HG03378 (cell line): ENCODE measurements around the gene CTAG2.
"Not testable (repeated sequence)": the region's sequence is repeated elsewhere in the genome, so short reads cannot be mapped to it uniquely, and the experiment has no call there.

ENCODE experiments used
- ATAC-seq: cut with Tn5 transposase; IDR thresholded peaks from one replicate; pipeline ENCODE4 v1.9.1; 2021; ENCODE audit warnings: mild to moderate bottlenecking, moderate library complexity; ENCODE audit not compliant: unreplicated experiment

CTAG2 gene

GRCh38 chrX:154653413-154653812 lies at the start of gene CTAG2:
Gene CTAG2, minus strand, starts transcription at chrX:154653579. Its CDS starts 64 bp downstream, at chrX:154653515.
- not testable (repeated sequence) for ATAC-seq

- ATAC-seq = no peak
These were observed 45.4 kb upstream of the CTAG2 start for GRCh38 chrX:154698630-154699248.

GRCh38 chrX:154696676-154697045 lies 43.3 kb upstream of the CTAG2 start:
- ATAC-seq = no peak

GRCh38 chrX:154695911-154696675 lies 42.7 kb upstream of the CTAG2 start:
- no peak for ATAC-seq

DNA sequence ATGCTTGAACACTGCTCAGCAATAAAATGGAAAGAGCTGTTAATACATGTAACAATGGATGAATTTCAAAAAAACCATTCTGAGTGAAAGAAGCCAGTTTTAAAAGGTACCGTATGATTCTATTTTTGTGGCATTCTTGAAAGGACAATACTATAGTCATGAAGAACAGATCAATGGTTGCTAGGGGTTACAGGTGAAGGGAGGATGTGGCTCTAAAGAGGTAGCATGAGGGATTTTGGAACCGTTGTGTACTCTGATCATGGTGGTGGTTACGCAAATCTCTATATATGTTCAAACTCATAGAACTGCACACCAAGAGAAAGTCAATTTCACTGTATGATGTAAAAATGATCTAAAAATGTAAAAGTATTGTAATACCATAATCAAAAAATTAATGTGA lies 40.0 kb upstream of the CTAG2 start:
- ATAC-seq = no peak

GRCh38 chrX:154690438-154690837 lies 37.1 kb upstream of the CTAG2 start:
- not testable (repeated sequence) for ATAC-seq

- ATAC-seq = not testable (repeated sequence)
These were observed 18.7 kb upstream of the CTAG2 start for GRCh38 chrX:154672084-154672483.

GRCh38 chrX:154670848-154671247 lies 17.5 kb upstream of the CTAG2 start:
- ATAC-seq = not testable (repeated sequence)

DNA sequence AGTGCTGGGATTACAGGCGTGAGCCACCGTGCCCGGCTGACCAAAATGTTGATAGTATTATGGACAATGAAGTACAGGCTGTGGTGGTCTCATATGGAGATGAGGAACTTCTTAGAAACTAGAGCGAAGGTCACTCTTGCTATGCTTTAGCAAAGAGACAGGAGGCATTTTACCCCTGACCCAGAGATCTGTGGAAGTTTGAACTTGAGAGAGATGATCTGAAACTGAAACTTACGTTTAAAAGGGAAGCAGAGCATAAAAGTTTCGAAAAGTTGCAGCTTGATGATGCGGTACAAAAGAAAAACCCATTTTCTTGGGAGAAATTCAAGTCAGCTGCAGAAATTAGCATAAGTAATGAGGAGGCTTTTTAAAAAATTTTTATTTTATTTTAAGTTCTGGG lies 8.5 kb upstream of the CTAG2 start:
- no peak for ATAC-seq

DNA sequence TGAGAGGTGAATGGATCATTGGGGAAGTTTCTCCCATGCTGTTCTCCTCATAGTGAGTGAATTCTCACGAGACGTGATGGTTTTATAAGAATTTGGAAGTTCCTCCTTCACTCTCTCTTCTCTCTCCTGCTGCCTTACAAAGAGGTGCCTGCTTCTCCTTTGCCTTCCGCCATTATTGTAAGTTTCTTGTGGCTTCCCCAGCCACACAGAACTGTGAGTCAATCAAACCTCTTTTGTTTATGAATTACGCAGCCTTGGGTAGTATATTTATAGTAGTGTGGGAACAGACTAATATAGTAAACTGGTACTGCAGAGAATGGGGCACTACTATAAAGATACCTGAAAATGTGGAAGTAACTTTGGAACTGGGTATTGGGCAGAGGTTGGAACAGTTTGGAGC lies 7.8 kb upstream of the CTAG2 start:
- no peak for ATAC-seq

DNA sequence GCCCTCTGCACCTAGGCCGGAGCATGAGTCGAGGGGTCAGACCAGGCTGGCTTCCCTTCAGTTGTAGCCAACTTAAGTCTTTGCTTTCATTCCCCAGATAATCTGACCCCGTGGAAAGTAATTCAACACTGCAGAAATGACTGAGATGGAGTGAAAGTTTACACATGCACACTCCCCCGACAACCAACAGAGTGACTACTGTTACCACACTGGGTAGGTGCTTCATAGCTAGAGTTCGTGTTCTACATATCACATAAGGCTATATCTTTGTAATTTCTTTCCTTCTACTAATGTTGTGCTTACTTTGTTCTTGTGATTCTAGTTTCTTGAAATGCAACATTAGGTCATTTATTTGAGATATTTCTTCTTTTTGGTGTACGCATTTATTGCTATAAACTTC lies 7.2 kb upstream of the CTAG2 start:
- ATAC-seq = no peak

- ATAC-seq = no peak
These were observed 5.6 kb upstream of the CTAG2 start for GRCh38 chrX:154658957-154659356.

GRCh38 chrX:154658187-154658586 lies 4.8 kb upstream of the CTAG2 start:
- no peak for ATAC-seq

GRCh38 chrX:154657226-154657805 lies 3.9 kb upstream of the CTAG2 start:
- no peak for ATAC-seq

- ATAC-seq = no peak
These were observed 2.4 kb upstream of the CTAG2 start for GRCh38 chrX:154655786-154656185.

GRCh38 chrX:154655346-154655745 lies 2.0 kb upstream of the CTAG2 start:
- no peak for ATAC-seq

DNA sequence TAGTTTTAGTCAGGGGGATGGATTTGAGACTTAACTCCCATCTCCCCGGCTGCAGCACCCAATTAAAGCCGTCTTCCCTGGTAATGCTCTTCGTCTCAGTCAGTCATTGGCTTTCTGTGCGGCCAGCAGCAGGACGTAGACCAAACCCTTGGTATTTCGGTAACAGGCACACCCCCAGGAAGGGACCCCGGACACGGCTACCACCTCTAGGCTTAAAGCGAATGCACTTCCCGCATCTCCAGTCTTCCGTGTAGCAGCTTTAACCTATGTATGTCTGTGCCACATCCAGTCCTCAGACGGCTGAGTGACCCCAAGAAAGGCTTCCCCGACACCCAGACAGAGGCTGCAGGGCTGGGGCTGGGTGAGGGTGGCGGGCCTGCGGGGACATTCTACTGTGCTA lies 1.5 kb upstream of the CTAG2 start:
- no peak for ATAC-seq

DNA sequence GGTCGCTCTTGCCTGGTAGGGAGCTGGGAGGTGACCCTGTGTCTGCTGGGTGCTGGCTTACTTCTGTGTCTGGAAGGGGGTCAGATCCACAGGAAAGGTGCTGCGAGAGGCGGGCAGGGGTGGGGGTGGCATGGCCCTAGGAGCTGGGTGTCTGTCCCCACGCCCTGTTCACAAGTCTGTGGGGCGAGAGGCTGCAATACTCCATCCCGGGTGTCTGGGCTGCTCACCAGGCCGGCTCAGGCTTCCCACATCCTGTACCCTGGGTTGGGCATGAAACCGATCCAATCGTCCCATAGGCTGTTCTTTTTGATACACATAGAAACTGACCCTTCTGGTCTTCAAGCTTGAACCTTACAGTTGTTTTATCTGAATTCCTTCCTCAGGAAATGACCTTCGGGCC lies 993 bp upstream of the CTAG2 start:
- no peak for ATAC-seq

- no peak for ATAC-seq
These were observed 354 bp downstream of the CTAG2 start for GRCh38 chrX:154653048-154653401.

DNA sequence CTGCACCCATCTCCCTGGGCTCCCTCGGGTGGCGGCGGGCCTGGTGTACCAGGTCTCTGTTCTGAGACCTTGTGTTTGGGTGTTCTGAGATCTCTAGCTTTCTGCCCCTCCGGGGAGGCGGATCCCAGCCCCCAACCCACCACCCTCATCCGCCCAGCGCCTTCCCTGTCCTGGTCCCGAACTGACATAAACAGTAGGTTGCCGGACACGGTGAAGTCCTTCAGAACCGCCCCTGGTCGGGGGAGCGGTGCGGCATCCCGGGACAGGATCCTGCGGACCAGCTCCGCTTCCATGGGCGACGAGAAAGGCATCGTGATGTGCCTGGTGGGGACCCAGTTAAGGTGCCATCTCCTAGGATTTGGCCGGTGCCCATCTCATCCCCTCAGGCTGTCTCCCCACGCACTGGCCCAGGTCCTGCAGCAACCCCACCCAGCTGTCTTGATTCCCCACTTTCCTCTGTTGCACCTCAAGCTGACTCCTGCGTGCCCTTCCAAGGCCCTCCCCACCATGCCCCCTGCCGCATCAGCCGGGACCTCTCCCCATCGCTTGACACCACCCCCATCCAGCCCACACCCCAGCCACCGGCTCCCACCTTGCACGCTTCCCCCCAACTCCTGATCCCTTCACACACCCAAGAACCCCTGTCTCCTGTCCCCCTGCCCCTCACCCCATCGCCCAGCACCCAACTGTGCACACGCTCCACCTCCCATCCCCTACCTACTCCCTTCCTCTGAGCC lies 900 bp downstream of the CTAG2 start:
- ATAC-seq = no peak

GRCh38 chrX:154650221-154650510 lies 3.2 kb downstream of the CTAG2 start:
- ATAC-seq = no peak
